Measurements from ENCODE around the gene NCOA1.
"Not testable (repeated sequence)": the region's sequence is repeated elsewhere in the genome, so short reads cannot be mapped to it uniquely, and the experiment has no call there.

NCOA1 gene

GRCh38 chr2:24792874-24793760 lies 302.1 kb downstream of the NCOA1 start, which contains the start of the genes CENPO and PTRHD1:
Gene CENPO (plus strand): TSS chr2:24793425. CDS start chr2:24793920, 495 bp downstream.
Gene PTRHD1 (minus strand): TSS chr2:24793391. CDS start chr2:24793377, 14 bp downstream.
- peak; percentile 97 for DNase-seq (ENCODE audit: low read depth)

GRCh38 chr2:24793761-24794435 lies 302.8 kb downstream of the NCOA1 start:
- peak; percentile 60 for DNase-seq (ENCODE audit: low read depth)

GRCh38 chr2:24797644-24798043 lies 306.6 kb downstream of the NCOA1 start:
- DNase-seq (ENCODE audit: low read depth): no peak

- not testable (repeated sequence) for DNase-seq (ENCODE audit: low read depth)
Measured at GRCh38 chr2:24800487-24800886, 309.4 kb downstream of the NCOA1 start.

GRCh38 chr2:24805811-24806660 lies 315.0 kb downstream of the NCOA1 start:
- DNase-seq (ENCODE audit: low read depth): not testable (repeated sequence)

- no peak for DNase-seq (ENCODE audit: low read depth)
Measured at GRCh38 chr2:24806661-24807036, 315.6 kb downstream of the NCOA1 start.

GRCh38 chr2:24809316-24810007 lies 318.4 kb downstream of the NCOA1 start:
- peak; percentile 71 for DNase-seq (ENCODE audit: low read depth)

- no peak for DNase-seq (ENCODE audit: low read depth)
Measured at GRCh38 chr2:24813691-24814137, 322.7 kb downstream of the NCOA1 start.

GRCh38 chr2:24814516-24814915 lies 323.5 kb downstream of the NCOA1 start:
- DNase-seq (ENCODE audit: low read depth): no peak

- DNase-seq (ENCODE audit: low read depth): no peak
Measured at GRCh38 chr2:24815171-24815570, 324.1 kb downstream of the NCOA1 start.

GRCh38 chr2:24816404-24816803 lies 325.4 kb downstream of the NCOA1 start:
- DNase-seq (ENCODE audit: low read depth): no peak

- peak; percentile 91 for DNase-seq (ENCODE audit: low read depth)
Measured at GRCh38 chr2:24816884-24817283, 325.8 kb downstream of the NCOA1 start.

GRCh38 chr2:24818721-24819167 lies 327.7 kb downstream of the NCOA1 start:
- peak; percentile 52 for DNase-seq (ENCODE audit: low read depth)

GRCh38 chr2:24819442-24820174 lies 328.6 kb downstream of the NCOA1 start:
- DNase-seq (ENCODE audit: low read depth): no peak

- DNase-seq (ENCODE audit: low read depth): no peak
Measured at GRCh38 chr2:24820175-24820513, 329.1 kb downstream of the NCOA1 start.
